H9 (cell line): ENCODE data around the gene EDIL3. TPM values are rescaled to one million over a fixed set of nuclear protein-coding genes. Genes with fewer than 3 reads are reported as not detected.
A peak's percentile ranks its signal among the peaks of the same experiment; 100 is the strongest.

Experiments used
- DNase-seq: peaks from one replicate; pipeline ENCODE4 v3.0.0-alpha.2; 2017
- H2AFZ ChIP-seq: one replicate; pipeline ENCODE4 v1.6.1; 2013; ENCODE audit warnings: mild to moderate bottlenecking, low read length, control low read depth, moderate library complexity
- H2AK5ac ChIP-seq: 2 replicates; pipeline ENCODE4 v1.6.1; 2013; ENCODE audit warnings: low read length, control low read depth, mixed read lengths; ENCODE audit not compliant: insufficient read length
- H2BK120ac ChIP-seq: one replicate; pipeline ENCODE4 v1.6.1; 2013; ENCODE audit warnings: low read depth, mild to moderate bottlenecking, low read length, control low read depth, inconsistent platforms; ENCODE audit not compliant: poor library complexity, severe bottlenecking
- H2BK12ac ChIP-seq: 2 replicates; pipeline ENCODE4 v1.6.1; 2013; ENCODE audit warnings: low read length, control low read depth, mixed read lengths, low read depth; ENCODE audit not compliant: insufficient read length
- H2BK15ac ChIP-seq: 2 replicates; pipeline ENCODE4 v1.6.1; 2013; ENCODE audit warnings: low read depth, low read length, control low read depth
- H2BK20ac ChIP-seq: one replicate; pipeline ENCODE4 v1.6.1; 2013; ENCODE audit warnings: low read depth, mild to moderate bottlenecking, low read length, control low read depth, inconsistent platforms; ENCODE audit not compliant: poor library complexity, severe bottlenecking
- H2BK5ac ChIP-seq: 2 replicates; pipeline ENCODE4 v1.6.1; 2013; ENCODE audit warnings: low read length, control low read depth, mixed read lengths; ENCODE audit not compliant: insufficient read length
- H3K14ac ChIP-seq: 2 replicates; pipeline ENCODE4 v1.6.1; 2013; ENCODE audit warnings: low read length, control low read depth; ENCODE audit not compliant: insufficient read depth
- H3K18ac ChIP-seq: 2 replicates; pipeline ENCODE4 v1.6.1; 2013; ENCODE audit warnings: low read depth, mild to moderate bottlenecking, mixed read lengths, low read length, control low read depth; ENCODE audit not compliant: insufficient read length
- H3K23ac ChIP-seq: 2 replicates; pipeline ENCODE4 v1.6.1; 2013; ENCODE audit warnings: low read length, control low read depth, mixed read lengths, low read depth; ENCODE audit not compliant: insufficient read length
- H3K23me2 ChIP-seq: 2 replicates; pipeline ENCODE4 v1.6.1; 2013; ENCODE audit warnings: low read depth, mild to moderate bottlenecking, mixed read lengths, low read length, control low read depth; ENCODE audit not compliant: insufficient read length, poor library complexity, severe bottlenecking
- H3K27ac ChIP-seq: 2 replicates; pipeline ENCODE4 v1.5.1; 2013; ENCODE audit warnings: low read length, control low read depth, mixed read lengths, low read depth; ENCODE audit not compliant: insufficient read length
- H3K27me3 ChIP-seq: 2 replicates; pipeline ENCODE4 v1.6.1; 2013; ENCODE audit warnings: low read length, control low read depth, inconsistent platforms; ENCODE audit not compliant: insufficient read depth
- H3K4ac ChIP-seq: 2 replicates; pipeline ENCODE4 v1.6.1; 2013; ENCODE audit warnings: low read depth, mild to moderate bottlenecking, control low read depth, inconsistent platforms, low read length, moderate library complexity
- H3K4me1 ChIP-seq: 2 replicates; pipeline ENCODE4 v1.6.1; 2013; ENCODE audit warnings: low read length, control low read depth, inconsistent platforms; ENCODE audit not compliant: insufficient read depth
- H3K4me2 ChIP-seq: 2 replicates; pipeline ENCODE4 v1.6.1; 2013; ENCODE audit warnings: low read length, control low read depth, mixed read lengths; ENCODE audit not compliant: insufficient read length, insufficient read depth
- H3K56ac ChIP-seq: 2 replicates; pipeline ENCODE4 v1.6.1; 2013; ENCODE audit warnings: low read depth, mild to moderate bottlenecking, mixed read lengths, low read length, control low read depth; ENCODE audit not compliant: insufficient read length
- H3K79me1 ChIP-seq: 2 replicates; pipeline ENCODE4 v1.6.1; 2013; ENCODE audit warnings: low read depth, mild to moderate bottlenecking, moderate library complexity, low read length, control low read depth, inconsistent platforms; ENCODE audit not compliant: insufficient read depth, poor library complexity, severe bottlenecking
- H3K79me2 ChIP-seq: 2 replicates; pipeline ENCODE4 v1.6.1; 2013; ENCODE audit warnings: low read length, control low read depth, inconsistent platforms; ENCODE audit not compliant: insufficient read depth
- H3K9ac ChIP-seq: 2 replicates; pipeline ENCODE4 v1.6.1; 2013; ENCODE audit warnings: low read length, control low read depth, mixed read lengths; ENCODE audit not compliant: insufficient read length; ENCODE audit errors: extremely low read depth
- H3K9me3 ChIP-seq: one replicate; pipeline ENCODE4 v1.6.1; 2013; ENCODE audit warnings: low read depth, low read length, inconsistent platforms; ENCODE audit not compliant: control insufficient read depth
- H3T11ph ChIP-seq: one replicate; pipeline ENCODE4 v1.6.1; 2013; ENCODE audit warnings: mild to moderate bottlenecking, low read length, control low read depth, inconsistent platforms
- H4K20me1 ChIP-seq: one replicate; pipeline ENCODE4 v1.6.1; 2013; ENCODE audit not compliant: control insufficient read depth, insufficient read length, insufficient read depth
- H4K5ac ChIP-seq: 2 replicates; pipeline ENCODE4 v1.6.1; 2013; ENCODE audit warnings: low read depth, mild to moderate bottlenecking, mixed read lengths, low read length, control low read depth; ENCODE audit not compliant: insufficient read length
- H4K8ac ChIP-seq: replicated peaks from 2 replicates; pipeline ENCODE4 v1.6.1; 2013; ENCODE audit warnings: low read length, control low read depth, mixed read lengths, low read depth; ENCODE audit not compliant: insufficient read length
- H4K91ac ChIP-seq: 2 replicates; pipeline ENCODE4 v1.6.1; 2013; ENCODE audit warnings: low read depth, mild to moderate bottlenecking, moderate library complexity, mixed read lengths, low read length, control low read depth; ENCODE audit not compliant: insufficient read length
- H3K27ac Mint-ChIP-seq, 3 experiments: 2 replicates in 2 of 3; 3 replicates in 1 of 3; pipeline ENCODE4 v1.8.0; 2020 to 2021; ENCODE audit warnings: mixed read lengths in 3 of 3, mild to moderate bottlenecking in 1 of 3, moderate library complexity in 1 of 3
- H3K27me3 Mint-ChIP-seq: 2 replicates; pipeline ENCODE4 v1.8.0; 2021; ENCODE audit warnings: low read depth, mild to moderate bottlenecking, moderate library complexity, mixed read lengths
- H3K36me3 Mint-ChIP-seq, 3 experiments: 2 replicates in 2 of 3; 3 replicates in 1 of 3; pipeline ENCODE4 v1.8.0; 2020 to 2021; ENCODE audit warnings: low read depth in 3 of 3, mixed read lengths in 3 of 3; ENCODE audit not compliant: insufficient read depth in 1 of 3
- H3K4me1 Mint-ChIP-seq, 2 experiments: 2 replicates each; pipeline ENCODE4 v1.8.0; 2020; ENCODE audit warnings: mixed read lengths in 2 of 2
- H3K4me3 Mint-ChIP-seq, 2 experiments: 2 replicates in 1 of 2; 3 replicates in 1 of 2; pipeline ENCODE4 v1.8.0; 2020 to 2021; ENCODE audit warnings: mild to moderate bottlenecking in 2 of 2, mixed read lengths in 2 of 2, moderate library complexity in 1 of 2
- H3K9me3 Mint-ChIP-seq, 2 experiments: 2 replicates in 1 of 2; 3 replicates in 1 of 2; pipeline ENCODE4 v1.8.0; 2020; ENCODE audit warnings: mild to moderate bottlenecking in 2 of 2, mixed read lengths in 2 of 2, moderate library complexity in 1 of 2
- CTCF ChIP-seq: fragments of 200-600 bp; sonication (generic); conservative IDR thresholded peaks from 3 replicates; pipeline ENCODE4 v1.8.0; 2021; ENCODE audit warnings: antibody characterized with exemption, mild to moderate bottlenecking
- WGBS: extraction: QIAGEN DNeasy Blood & Tissue Kit; methylation state at CpG from one replicate; pipeline ENCODE4 v1.1.7; 2013; ENCODE audit warnings: missing lambda C conversion rate, low lambda C conversion rate, mixed read lengths; ENCODE audit not compliant: insufficient read length; ENCODE audit errors: extremely low coverage; 5-methylcytosine and 5-hydroxymethylcytosine counted together
- long read RNA-seq: library from polyadenylated mRNA; unstranded; transcript quantifications from one replicate; pipeline ENCODE4 v2.0.0, GENCODE V29; 2020
- total RNA-seq: library from RNA; stranded (reverse); gene quantifications from 2 replicates; pipeline ENCODE4 v1.2.1, GENCODE V29; 2021

Gene EDIL3, protein sequence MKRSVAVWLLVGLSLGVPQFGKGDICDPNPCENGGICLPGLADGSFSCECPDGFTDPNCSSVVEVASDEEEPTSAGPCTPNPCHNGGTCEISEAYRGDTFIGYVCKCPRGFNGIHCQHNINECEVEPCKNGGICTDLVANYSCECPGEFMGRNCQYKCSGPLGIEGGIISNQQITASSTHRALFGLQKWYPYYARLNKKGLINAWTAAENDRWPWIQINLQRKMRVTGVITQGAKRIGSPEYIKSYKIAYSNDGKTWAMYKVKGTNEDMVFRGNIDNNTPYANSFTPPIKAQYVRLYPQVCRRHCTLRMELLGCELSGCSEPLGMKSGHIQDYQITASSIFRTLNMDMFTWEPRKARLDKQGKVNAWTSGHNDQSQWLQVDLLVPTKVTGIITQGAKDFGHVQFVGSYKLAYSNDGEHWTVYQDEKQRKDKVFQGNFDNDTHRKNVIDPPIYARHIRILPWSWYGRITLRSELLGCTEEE
- total RNA-seq, result 61.0 and 61.9 TPM in 2 replicates
- long read RNA-seq, full-length matches to known transcripts, result 131 of 187 reads
- long read RNA-seq, partial matches to known transcripts, result 29 of 187 reads
- long read RNA-seq, other reads (novel, unspliced or antisense), result 27 of 187 reads

- no peak within 1 kb of the TSS for H4K8ac ChIP-seq
- H3K9me3 Mint-ChIP-seq, result no peaks in the 10 kb centered on the region; a peak in 1 of 5 replicates
These were observed at the start of gene EDIL3 for GRCh38 chr5:84384604-84385575. Gene EDIL3 (minus strand): TSS chr5:84384880. CDS start chr5:84384374, 506 bp downstream.

More at GRCh38 chr5:84384604-84385575, at the start of gene EDIL3:
- Histone ChIP-seq H2BK15ac (no peak within 1 kb of the TSS), H3K79me2 (peaks cover 4% of the 10 kb centered on the region; the same call in 1 of the 2 replicates), H3K56ac (no peak within 1 kb of the TSS), H3K9me3 (no peaks in the 10 kb centered on the region), H3K4ac (no peak within 1 kb of the TSS), H2BK5ac (no peak within 1 kb of the TSS), H3K23ac (no peak within 1 kb of the TSS), H3K4me2 (peak within 1 kb of the TSS; percentile 89), H3K27ac (no peak within 1 kb of the TSS), H3K27me3 (no peaks in the 10 kb centered on the region), H3K14ac (peak within 1 kb of the TSS; percentile 51), H4K91ac (no peak within 1 kb of the TSS), H2BK20ac (no peak within 1 kb of the TSS), H3T11ph (no peak within 1 kb of the TSS), H2AFZ (no peak within 1 kb of the TSS), H3K79me1 (no peaks in the 10 kb centered on the region), H3K4me1 (no peaks in the 10 kb centered on the region), H2AK5ac (no peak within 1 kb of the TSS), H3K9ac (peak within 1 kb of the TSS; percentile 76), H3K18ac (peak within 1 kb of the TSS; percentile 21), H3K23me2 (peaks cover 30% of the 10 kb centered on the region), H4K20me1 (no peaks in the 10 kb centered on the region), H4K5ac (no peak within 1 kb of the TSS), H2BK12ac (no peak within 1 kb of the TSS), H2BK120ac (no peak within 1 kb of the TSS)
- no peaks in the 10 kb centered on the region for H3K27me3 Mint-ChIP-seq
- H3K27ac Mint-ChIP-seq, result peak within 1 kb of the TSS; percentile 71 to 98 (median 98); a peak in 6 of 7 replicates
- peaks cover 0 to 5% (median 2%) of the 10 kb centered on the region in 3 experiments; a peak in 4 of 7 replicates for H3K36me3 Mint-ChIP-seq
- no CpG with 5 or more reads among the region's 54 CpGs for WGBS
- peaks cover 23 to 26% of the 10 kb centered on the region in 2 experiments for H3K4me1 Mint-ChIP-seq
- H3K4me3 Mint-ChIP-seq, result peak within 1 kb of the TSS; percentile 97
- DNase-seq, result peak; percentile 71
- no peak for TF ChIP-seq CTCF
